BLaER1 (cell line): Measurements from ENCODE around the gene PLIN1.

Experiments used
- H3K27ac ChIP-seq: shearing (Covaris generic); formaldehyde crosslinking; 2 replicates; pipeline ENCODE4 v1.8.1; 2022
- H3K27me3 ChIP-seq: shearing (Covaris generic); formaldehyde crosslinking; 2 replicates; pipeline ENCODE4 v1.8.1; 2022
- H3K36me3 ChIP-seq: shearing (Covaris generic); formaldehyde crosslinking; 2 replicates; pipeline ENCODE4 v1.8.1; 2022
- H3K4me1 ChIP-seq: shearing (Covaris generic); formaldehyde crosslinking; 2 replicates; pipeline ENCODE4 v1.8.1; 2022
- H3K4me2 ChIP-seq: shearing (Covaris generic); formaldehyde crosslinking; 2 replicates; pipeline ENCODE4 v1.8.1; 2022
- H3K4me3 ChIP-seq: shearing (Covaris generic); formaldehyde crosslinking; 2 replicates; pipeline ENCODE4 v1.8.1; 2022
- H3K9ac ChIP-seq: shearing (Covaris generic); formaldehyde crosslinking; 2 replicates; pipeline ENCODE4 v1.8.1; 2022
- H3K9me3 ChIP-seq: shearing (Covaris generic); formaldehyde crosslinking; 2 replicates; pipeline ENCODE4 v1.8.1; 2022
- H4K20me1 ChIP-seq: shearing (Covaris generic); formaldehyde crosslinking; 2 replicates; pipeline ENCODE4 v1.8.1; 2022
- Cebpa-rat ChIP-seq: shearing (Covaris generic); IDR thresholded peaks from 2 replicates; pipeline ENCODE4 v1.8.1; 2022

PLIN1 gene

GRCh38 chr15:89654301-89654761 is 24.8 kb downstream of the PLIN1 start:
- Histone ChIP-seq H3K27me3 (peaks cover 40% of the 10 kb centered on the region), H3K4me1 (peaks cover 23% of the 10 kb centered on the region), H3K36me3 (peaks cover 15% of the 10 kb centered on the region; the same call in 1 of the 2 replicates), H4K20me1 (peaks cover 22% of the 10 kb centered on the region), H3K4me3 (peak overlapping the region; percentile 72), H3K9ac (peak overlapping the region; percentile 74), H3K4me2 (peak overlapping the region; percentile 92), H3K27ac (no peak overlapping the region), H3K9me3 (no peaks in the 10 kb centered on the region)
- TF ChIP-seq Cebpa-rat = no peak

GRCh38 chr15:89653578-89653977 is 25.6 kb downstream of the PLIN1 start:
- Histone ChIP-seq H3K9ac (no peak overlapping the region), H3K4me2 (peak overlapping the region; percentile 92), H3K4me1 (peaks cover 23% of the 10 kb centered on the region), H4K20me1 (peaks cover 22% of the 10 kb centered on the region), H3K27ac (no peak overlapping the region), H3K4me3 (no peak overlapping the region), H3K36me3 (peaks cover 23% of the 10 kb centered on the region), H3K27me3 (peaks cover 40% of the 10 kb centered on the region), H3K9me3 (peaks cover 2% of the 10 kb centered on the region; the same call in 1 of the 2 replicates)
- no peak for TF ChIP-seq Cebpa-rat

- Histone ChIP-seq H3K36me3 (peaks cover 32% of the 10 kb centered on the region), H3K9ac (no peak overlapping the region), H4K20me1 (peaks cover 22% of the 10 kb centered on the region), H3K4me1 (peaks cover 23% of the 10 kb centered on the region), H3K4me2 (no peak overlapping the region), H3K9me3 (peaks cover 9% of the 10 kb centered on the region; the same call in 1 of the 2 replicates), H3K27me3 (peaks cover 40% of the 10 kb centered on the region), H3K27ac (no peak overlapping the region), H3K4me3 (no peak overlapping the region)
- TF ChIP-seq Cebpa-rat = no peak
These were observed 26.5 kb downstream of the PLIN1 start for GRCh38 chr15:89652666-89653065.

GRCh38 chr15:89652131-89652530 is 27.0 kb downstream of the PLIN1 start:
- Histone ChIP-seq H3K27ac (no peak overlapping the region), H3K4me2 (no peak overlapping the region), H4K20me1 (peaks cover 22% of the 10 kb centered on the region), H3K4me3 (no peak overlapping the region), H3K9ac (no peak overlapping the region), H3K4me1 (peaks cover 23% of the 10 kb centered on the region), H3K36me3 (peaks cover 36% of the 10 kb centered on the region), H3K27me3 (peaks cover 40% of the 10 kb centered on the region), H3K9me3 (peaks cover 9% of the 10 kb centered on the region; the same call in 1 of the 2 replicates)
- TF ChIP-seq Cebpa-rat = no peak

GRCh38 chr15:89649716-89650115 is 29.5 kb downstream of the PLIN1 start:
- peaks cover 9% of the 10 kb centered on the region; the same call in 1 of the 2 replicates for H3K9me3 ChIP-seq
- H4K20me1 ChIP-seq = peaks cover 22% of the 10 kb centered on the region
- H3K4me1 ChIP-seq = peaks cover 11% of the 10 kb centered on the region
- no peak overlapping the region for H3K9ac ChIP-seq
- peaks cover 21% of the 10 kb centered on the region for H3K27me3 ChIP-seq
- TF ChIP-seq Cebpa-rat = no peak
- H3K27ac ChIP-seq = no peak overlapping the region
- H3K4me3 ChIP-seq = no peak overlapping the region
- peaks cover 40% of the 10 kb centered on the region for H3K36me3 ChIP-seq
- H3K4me2 ChIP-seq = no peak overlapping the region

- H3K9ac ChIP-seq = no peak overlapping the region
- H3K9me3 ChIP-seq = peaks cover 9% of the 10 kb centered on the region; the same call in 1 of the 2 replicates
- H3K4me2 ChIP-seq = no peak overlapping the region
These were observed 30.0 kb downstream of the PLIN1 start for GRCh38 chr15:89649013-89649625.

GRCh38 chr15:89648106-89649012 is 30.8 kb downstream of the PLIN1 start:
- H3K4me2 ChIP-seq = no peak overlapping the region
- no peak for TF ChIP-seq Cebpa-rat
- no peak overlapping the region for H3K4me3 ChIP-seq
- H3K4me1 ChIP-seq = no peaks in the 10 kb centered on the region
- H3K27me3 ChIP-seq = peaks cover 8% of the 10 kb centered on the region
- H3K9ac ChIP-seq = no peak overlapping the region
- peaks cover 9% of the 10 kb centered on the region; the same call in 1 of the 2 replicates for H3K9me3 ChIP-seq
- peaks cover 16% of the 10 kb centered on the region for H4K20me1 ChIP-seq
- H3K27ac ChIP-seq = no peak overlapping the region
- H3K36me3 ChIP-seq = peaks cover 42% of the 10 kb centered on the region

More at GRCh38 chr15:89649013-89649625, 30.0 kb downstream of the PLIN1 start:
- Histone ChIP-seq H3K27ac (no peak overlapping the region), H3K36me3 (peaks cover 42% of the 10 kb centered on the region), H3K4me1 (peaks cover 5% of the 10 kb centered on the region), H4K20me1 (peaks cover 22% of the 10 kb centered on the region), H3K27me3 (peaks cover 15% of the 10 kb centered on the region), H3K4me3 (no peak overlapping the region)
- no peak for TF ChIP-seq Cebpa-rat

GRCh38 chr15:89647191-89647851 is 31.8 kb downstream of the PLIN1 start:
- H3K27me3 ChIP-seq = no peaks in the 10 kb centered on the region
- no peak overlapping the region for H3K27ac ChIP-seq
- no peak for TF ChIP-seq Cebpa-rat
- H4K20me1 ChIP-seq = peaks cover 6% of the 10 kb centered on the region
- no peak overlapping the region for H3K9ac ChIP-seq
- no peak overlapping the region for H3K4me3 ChIP-seq
- no peak overlapping the region for H3K4me2 ChIP-seq
- peaks cover 9% of the 10 kb centered on the region; the same call in 1 of the 2 replicates for H3K9me3 ChIP-seq
- H3K4me1 ChIP-seq = no peaks in the 10 kb centered on the region
- peaks cover 42% of the 10 kb centered on the region for H3K36me3 ChIP-seq

- H3K36me3 ChIP-seq = peaks cover 44% of the 10 kb centered on the region
- H3K4me2 ChIP-seq = no peak overlapping the region
- peaks cover 9% of the 10 kb centered on the region; the same call in 1 of the 2 replicates for H3K9me3 ChIP-seq
These were observed 32.6 kb downstream of the PLIN1 start for GRCh38 chr15:89646416-89647141.

More at GRCh38 chr15:89646416-89647141, 32.6 kb downstream of the PLIN1 start:
- Histone ChIP-seq H3K4me1 (no peaks in the 10 kb centered on the region), H3K9ac (no peak overlapping the region), H4K20me1 (no peaks in the 10 kb centered on the region), H3K27ac (no peak overlapping the region), H3K4me3 (no peak overlapping the region), H3K27me3 (no peaks in the 10 kb centered on the region)
- no peak for TF ChIP-seq Cebpa-rat
